Natural killer cell (primary cell): Measurements from ENCODE around the gene CRYZL1. TPM values are rescaled to one million over a fixed set of nuclear protein-coding genes. Genes with fewer than 3 reads are reported as not detected.
"Not testable (repeated sequence)": the region's sequence is repeated elsewhere in the genome, so short reads cannot be mapped to it uniquely, and the experiment has no call there.

Source experiments
- ATAC-seq, 3 donors: fragments of 150-1000 bp in 2 of 3; fragments of 200-7000 bp in 1 of 3; cut with Tn5 transposase; 1 replicate in 1 of 3; 2 replicates in 2 of 3; pipeline ENCODE4 v1.10.0; 2021; ENCODE audit warnings: mild to moderate bottlenecking in 2 of 3, moderate library complexity in 2 of 3
- DNase-seq, 2 donors: peaks; one replicate each; pipeline versions ENCODE4 v3.0.0 to v3.0.0-alpha.2; 2013 to 2021; ENCODE audit warnings: mixed read lengths in 1 of 2
- H3K27ac ChIP-seq: one replicate; pipeline ENCODE4 v1.5.1; 2013; ENCODE audit warnings: mild to moderate bottlenecking, low read length
- H3K27me3 ChIP-seq: one replicate; pipeline ENCODE4 v1.6.1; 2013; ENCODE audit warnings: low read length; ENCODE audit not compliant: control insufficient read depth, insufficient read depth
- H3K36me3 ChIP-seq: one replicate; pipeline ENCODE4 v1.6.1; 2013; ENCODE audit warnings: low read length; ENCODE audit not compliant: control insufficient read depth, insufficient read depth
- H3K4me1 ChIP-seq: one replicate; pipeline ENCODE4 v1.6.1; 2013; ENCODE audit warnings: low read length; ENCODE audit not compliant: control insufficient read depth, insufficient read depth
- H3K4me3 ChIP-seq: one replicate; pipeline ENCODE4 v1.5.1; 2013; ENCODE audit warnings: low read length
- H3K9me3 ChIP-seq: one replicate; pipeline ENCODE4 v1.6.1; 2013; ENCODE audit warnings: low read length; ENCODE audit not compliant: control insufficient read depth, insufficient read depth
- H3K27ac Mint-ChIP-seq, 2 donors: one replicate each; pipeline ENCODE4 v1.8.0; 2022; ENCODE audit warnings: mild to moderate bottlenecking in 2 of 2, mixed read lengths in 2 of 2, moderate library complexity in 1 of 2
- H3K27me3 Mint-ChIP-seq, 2 donors: one replicate each; pipeline ENCODE4 v1.8.0; 2022; ENCODE audit warnings: low read depth in 2 of 2, mixed read lengths in 2 of 2
- H3K36me3 Mint-ChIP-seq: one replicate; pipeline ENCODE4 v1.8.0; 2022; ENCODE audit warnings: mixed read lengths
- H3K4me1 Mint-ChIP-seq, 2 donors: one replicate each; pipeline ENCODE4 v1.8.0; 2022; ENCODE audit warnings: mixed read lengths in 2 of 2
- H3K4me3 Mint-ChIP-seq: one replicate; pipeline ENCODE4 v1.8.0; 2022; ENCODE audit warnings: mild to moderate bottlenecking, moderate library complexity, mixed read lengths
- H3K9me3 Mint-ChIP-seq, 2 donors: one replicate each; pipeline ENCODE4 v1.8.0; 2022; ENCODE audit warnings: mixed read lengths in 2 of 2
- CTCF ChIP-seq: fragments of 200-600 bp; IDR thresholded peaks from one replicate; pipeline ENCODE4 v1.8.0; 2022; ENCODE audit warnings: antibody characterized with exemption
- WGBS: methylation state at CpG from one replicate; pipeline ENCODE4 v1.1.7; 2013; ENCODE audit warnings: missing lambda C conversion rate; ENCODE audit not compliant: insufficient coverage; 5-methylcytosine and 5-hydroxymethylcytosine counted together
- intact Hi-C: fragments of 100-400 bp; cut with micrococcal nuclease; formaldehyde crosslinking; loops from one replicate; pipeline ENCODE4 v1.14.2; 2022
- total RNA-seq, 4 donors: library from RNA; stranded (reverse); fragments of 120-200 nt in 1 of 4; gene quantifications; one replicate each; pipeline versions ENCODE4 v1.2.3 to v1.2.4, GENCODE V29; 2013 to 2022

Gene CRYZL1
- total RNA-seq, 3 donors from 2014 or later (not counting 1 experiment from before 2014, with no cell fraction given): 25.8 to 32.8 (median 30.0) TPM

GRCh38 chr21:33642027-33642895 lies 720 bp upstream of the CRYZL1 start, which contains the start of gene ITSN1:
ITSN1 (plus strand) TSS chr21:33642501; CDS start chr21:33718829, 76,328 bp downstream.
- under 1% methylated on average over 69 of the region's 71 CpGs for WGBS
- no peaks in the 10 kb centered on the region for H3K36me3 ChIP-seq
- Mint-ChIP-seq H3K27ac (peak within 1 kb of the TSS; percentile 86 to 90), H3K4me1 (peaks cover 23 to 24% of the 10 kb centered on the region in 2 donors), H3K9me3 (no peaks in the 10 kb centered on the region), H3K36me3 (no peaks in the 10 kb centered on the region), H3K27me3 (peaks cover 17 to 23% of the 10 kb centered on the region in 2 donors), H3K4me3 (peak within 1 kb of the TSS; percentile 88)
- ATAC-seq (peak; percentile 85 to 96 (median 87)), DNase-seq (peak; percentile 99)
- TF ChIP-seq CTCF: no peak
- peaks cover 7% of the 10 kb centered on the region for H3K27me3 ChIP-seq
- no peaks in the 10 kb centered on the region for H3K9me3 ChIP-seq
- H3K4me1 ChIP-seq: peaks cover 16% of the 10 kb centered on the region
- H3K27ac ChIP-seq: peak within 1 kb of the TSS; percentile 83
- peak within 1 kb of the TSS; percentile 71 for H3K4me3 ChIP-seq
- intact Hi-C loops: loop anchor here (2.0 to 5.0 kb wide), 3 partner anchors 99 to 975 kb away; partner anchors contain the start of genes GART, RCAN1, SON and SYNJ1

- Histone ChIP-seq H3K9me3 (no peaks in the 10 kb centered on the region), H3K4me3 (peak overlapping the region; percentile 71), H3K27me3 (peaks cover 7% of the 10 kb centered on the region), H3K27ac (peak overlapping the region; percentile 83), H3K36me3 (no peaks in the 10 kb centered on the region), H3K4me1 (peaks cover 16% of the 10 kb centered on the region)
- no peak for TF ChIP-seq CTCF
- H3K27me3 Mint-ChIP-seq: peaks cover 17 to 23% of the 10 kb centered on the region in 2 donors
- H3K4me1 Mint-ChIP-seq: peaks cover 29% of the 10 kb centered on the region in 2 donors
- peak overlapping the region; percentile 88 for H3K4me3 Mint-ChIP-seq
- no peaks in the 10 kb centered on the region for H3K36me3 Mint-ChIP-seq
- ATAC-seq (no peak), DNase-seq (peak in 1 of 2 donors; percentile 30)
- intact Hi-C loops: loop anchor here (1.0 to 5.0 kb wide), 4 partner anchors 53 to 976 kb away; partner anchors contain the start of genes DNAJC28, DONSON, RCAN1 and SYNJ1
- no peaks in the 10 kb centered on the region for H3K9me3 Mint-ChIP-seq
- 32% methylated on average over 12 of the region's 18 CpGs for WGBS
- peak overlapping the region; percentile 86 to 90 for H3K27ac Mint-ChIP-seq
Observed at GRCh38 chr21:33640697-33641351, 717 bp downstream of the CRYZL1 start.

- no peak for TF ChIP-seq CTCF
- H3K4me1 ChIP-seq: no peaks in the 10 kb centered on the region
- ATAC-seq: no peak
- no peak overlapping the region for H3K4me3 ChIP-seq
- H3K27ac Mint-ChIP-seq: no peak overlapping the region
- no peaks in the 10 kb centered on the region for H3K27me3 ChIP-seq
- H3K9me3 ChIP-seq: no peaks in the 10 kb centered on the region
- H3K4me1 Mint-ChIP-seq: peaks cover 4 to 11% of the 10 kb centered on the region in 2 donors
- H3K27ac ChIP-seq: no peak overlapping the region
- DNase-seq: no peak
- no peaks in the 10 kb centered on the region for H3K27me3 Mint-ChIP-seq
- H3K9me3 Mint-ChIP-seq: no peaks in the 10 kb centered on the region
- H3K4me3 Mint-ChIP-seq: no peak overlapping the region
- intact Hi-C loops: no loop called here
- peaks cover 11% of the 10 kb centered on the region for H3K36me3 ChIP-seq
- H3K36me3 Mint-ChIP-seq: no peaks in the 10 kb centered on the region
- 100% methylated on average over 1 of the region's 2 CpGs for WGBS
Observed at GRCh38 chr21:33634254-33634653, 7.3 kb downstream of the CRYZL1 start.

- WGBS: 93% methylated on average over 7 of the region's 7 CpGs
- DNase-seq, H3K4me3 Mint-ChIP-seq, ATAC-seq, H3K27ac ChIP-seq, H3K9me3 Mint-ChIP-seq, H3K27me3 Mint-ChIP-seq, H3K4me1 ChIP-seq, H3K27me3 ChIP-seq, H3K4me1 Mint-ChIP-seq, H3K9me3 ChIP-seq, H3K36me3 Mint-ChIP-seq, H3K4me3 ChIP-seq, H3K27ac Mint-ChIP-seq, intact Hi-C loops: not testable (repeated sequence)
- H3K36me3 ChIP-seq: peaks cover 34% of the 10 kb centered on the region
Observed at GRCh38 chr21:33626151-33626550, 15.4 kb downstream of the CRYZL1 start.
